Adrenal gland (tissue), 5 donors: ENCODE measurements around the gene MYL6B.

ENCODE experiments used
- CTCF ChIP-seq, 6 experiments: fragments of 450-650 bp in 4 of 6; fragments of 200-600 bp in 2 of 6; sonication (generic) in 1 of 6; IDR thresholded peaks; 1 replicate in 5 of 6; 2 replicates in 1 of 6; pipeline versions ENCODE4 v1.5.1 to v1.8.0; 2016 to 2021; ENCODE audit warnings: antibody characterized with exemption in 6 of 6, mild to moderate bottlenecking in 2 of 6, moderate library complexity in 1 of 6
- POLR2A ChIP-seq, 2 donors: fragments of 450-650 bp; IDR thresholded peaks; one replicate each; pipeline ENCODE4 v1.6.1; 2017; ENCODE audit warnings: antibody characterized with exemption in 2 of 2, mild to moderate bottlenecking in 2 of 2, moderate library complexity in 1 of 2
- donor health status: DM: no; HTN: no; CAD: no.

GRCh38 chr12:56162468-56163290 lies 10.3 kb downstream of the MYL6B start:
- TF ChIP-seq CTCF (IDR thresholded peaks at IDR 0.05), result no peak
- no peak for TF ChIP-seq POLR2A (IDR thresholded peaks at IDR 0.05)
